K562 (cell line): ENCODE measurements around the gene CELF4. TPM values are rescaled to one million over a fixed set of nuclear protein-coding genes. Genes with fewer than 3 reads are reported as not detected.

ENCODE experiments used
- ATAC-seq: fragments of 200-7000 bp; cut with Tn5 transposase; 3 replicates; pipeline ENCODE4 v1.9.1; 2020; ENCODE audit warnings: moderate library complexity
- BruUV-seq: library from RNA; stranded (reverse); fragments of 400-500 nt; replicated peaks from 2 replicates; lab custom pipeline; 2021; lab: Mats Ljungman, UMichigan
- CTCF ChIA-PET: fragments of 300-600 bp; formaldehyde crosslinking; extraction: SDS; loops from one replicate; lab custom pipeline; 2021; ENCODE audit warnings: low intra/inter-chr PET ratio; lab: Yijun Ruan, JAX
- POLR2A ChIA-PET: fragments of 300-600, 350-650 bp; sonication (Branson Sonifier 250); formaldehyde crosslinking; extraction: SDS; loops from one replicate; lab custom pipeline; 2021; ENCODE audit warnings: antibody characterized with exemption, inconsistent platforms; lab: Yijun Ruan, JAX
- DNase-seq, 4 experiments: peaks; one replicate each; pipeline versions ENCODE4 v3.0.0 to v3.0.0-alpha.2; 2011 to 2018; ENCODE audit warnings: low spot score in 3 of 4, mixed read lengths in 3 of 4; ENCODE audit errors: extremely low read depth in 1 of 4
- FAIRE-seq: peaks from 2 replicates; lab custom pipeline; 2011; peaks lifted over from hg19 to GRCh38; lab: Jason Lieb, UNC
- H2AFZ ChIP-seq: 2 replicates; pipeline ENCODE4 v1.6.0; 2011; ENCODE audit warnings: low read depth, low read length, control low read depth, inconsistent platforms
- H3K27ac ChIP-seq: fragments of 200-600 bp; 3 replicates; pipeline ENCODE4 v1.8.0; 2011; ENCODE audit warnings: low read depth, mild to moderate bottlenecking, control low read depth, inconsistent platforms, low read length, moderate library complexity, mixed read lengths; ENCODE audit errors: extremely low read depth
- H3K27me3 ChIP-seq, 2 experiments: fragments of 300-600 bp in 1 of 2; 2 replicates in 1 of 2; 3 replicates in 1 of 2; pipeline versions ENCODE4 v1.6.0 to v1.8.0; 2011; ENCODE audit warnings: inconsistent platforms in 2 of 2, low read length in 2 of 2, mild to moderate bottlenecking in 1 of 2, mixed read lengths in 1 of 2, moderate library complexity in 1 of 2; ENCODE audit not compliant: control insufficient read depth in 2 of 2, insufficient read depth in 2 of 2
- H3K36me3 ChIP-seq: fragments of 300-600 bp; 3 replicates; pipeline ENCODE4 v1.8.0; 2011; ENCODE audit warnings: mild to moderate bottlenecking, low read length, inconsistent platforms; ENCODE audit not compliant: control insufficient read depth, insufficient read depth
- H3K4me1 ChIP-seq, 2 experiments: fragments of 200-600 bp in 1 of 2; replicated peaks in 1 of 2; 2 replicates in 1 of 2; 3 replicates in 1 of 2; pipeline versions ENCODE4 v1.5.1 to v1.8.0; 2011; ENCODE audit warnings: inconsistent platforms in 2 of 2, low read length in 2 of 2, mild to moderate bottlenecking in 1 of 2, mixed read lengths in 1 of 2, moderate library complexity in 1 of 2; ENCODE audit not compliant: control insufficient read depth in 2 of 2, insufficient read depth in 2 of 2
- H3K4me2 ChIP-seq: 2 replicates; pipeline ENCODE4 v1.6.1; 2011; ENCODE audit warnings: low read length, control low read depth, inconsistent platforms, mixed read lengths; ENCODE audit not compliant: insufficient read depth
- H3K4me3 ChIP-seq: fragments of 200-600 bp; sonication (generic), shearing (Covaris generic); 2 replicates; pipeline ENCODE4 v1.5.1; 2016; ENCODE audit warnings: control low read depth, inconsistent platforms
- H3K79me2 ChIP-seq: fragments of 200-600 bp; 3 replicates; pipeline ENCODE4 v1.8.0; 2011; ENCODE audit warnings: low read length, inconsistent platforms; ENCODE audit not compliant: control insufficient read depth, insufficient read depth
- H3K9ac ChIP-seq, 2 experiments: 2 replicates each; pipeline versions ENCODE4 v1.6.0 to v1.6.1; 2011; ENCODE audit warnings: low read depth in 2 of 2, low read length in 2 of 2, control low read depth in 1 of 2, inconsistent platforms in 1 of 2, mild to moderate bottlenecking in 1 of 2, mixed read lengths in 1 of 2; ENCODE audit not compliant: insufficient read depth in 1 of 2
- H3K9me1 ChIP-seq: one replicate; pipeline ENCODE4 v1.6.0; 2011; ENCODE audit warnings: inconsistent platforms, mild to moderate bottlenecking, low read length, moderate library complexity; ENCODE audit not compliant: control insufficient read depth, insufficient read depth
- H3K9me3 ChIP-seq: replicated peaks from 2 replicates; pipeline ENCODE4 v1.5.1; 2011; ENCODE audit warnings: low read depth, low read length, inconsistent platforms; ENCODE audit not compliant: control insufficient read depth, insufficient read depth
- H4K20me1 ChIP-seq: replicated peaks from 2 replicates; pipeline ENCODE4 v1.6.1; 2011; ENCODE audit warnings: low read length, inconsistent platforms, mixed read lengths; ENCODE audit not compliant: control insufficient read depth, insufficient read depth
- CBFB ChIP-seq: sonication (generic); formaldehyde crosslinking; IDR thresholded peaks from 2 replicates; pipeline ENCODE4 v1.4.0; 2020; ENCODE audit warnings: mild to moderate bottlenecking, missing genetic modification reagents
- ILF3 ChIP-seq: fragments of 450-650 bp; IDR thresholded peaks from 2 replicates; pipeline ENCODE4 v1.6.1; 2018; ENCODE audit warnings: antibody characterized with exemption, mild to moderate bottlenecking, moderate library complexity, borderline replicate concordance
- KDM4B ChIP-seq, 2 experiments: fragments of 450-650 bp in 1 of 2; sonication (generic) in 1 of 2; IDR thresholded peaks; 2 replicates each; pipeline ENCODE4 v1.6.1; 2016 to 2017; ENCODE audit warnings: borderline replicate concordance in 2 of 2, antibody characterized with exemption in 1 of 2, low read depth in 1 of 2, mild to moderate bottlenecking in 1 of 2
- RERE ChIP-seq: sonication (generic); formaldehyde crosslinking; IDR thresholded peaks from 2 replicates; pipeline ENCODE4 v1.8.0; 2023; ENCODE audit warnings: missing genetic modification reagents, mild to moderate bottlenecking, borderline replicate concordance
- TARDBP ChIP-seq: fragments of 450-650 bp; IDR thresholded peaks from 2 replicates; pipeline ENCODE4 v1.6.1; 2016
- ZFP30 ChIP-seq: fragments of 250-450 bp; sonication (Bioruptor Pico); IDR thresholded peaks from 2 replicates; pipeline ENCODE4 v1.8.0; 2022; ENCODE audit warnings: moderate library complexity, mild to moderate bottlenecking, inconsistent platforms, borderline replicate concordance
- ZNF444 ChIP-seq: fragments of 250-450 bp; sonication (Bioruptor Pico); IDR thresholded peaks from 2 replicates; pipeline ENCODE4 v1.4.0; 2020; ENCODE audit warnings: mild to moderate bottlenecking, moderate library complexity
- ZNF449 ChIP-seq: fragments of 250-450 bp; sonication (Bioruptor Pico); IDR thresholded peaks from 2 replicates; pipeline ENCODE4 v1.8.0; 2022; ENCODE audit warnings: moderate library complexity, mild to moderate bottlenecking, inconsistent platforms
- WGBS: fragments of 100-300 bp; shearing (Covaris generic); methylation state at CpG from one replicate; pipeline ENCODE4 v1.1.6; 2016; ENCODE audit warnings: low coverage, mixed read lengths; ENCODE audit not compliant: insufficient coverage; ENCODE audit errors: missing lambda C conversion rate; 5-methylcytosine and 5-hydroxymethylcytosine counted together
- in situ Hi-C: fragments of 300-500 bp; cut with MboI; formaldehyde crosslinking; loops from 4 replicates; pipeline ENCODE4 v1.15.0; 2018; ENCODE audit warnings: inconsistent platforms, mixed read lengths
- intact Hi-C: fragments of 100-400 bp; cut with micrococcal nuclease; formaldehyde crosslinking; loops from 2 replicates; pipeline ENCODE4 v1.14.2; 2022
- polyA plus RNA-seq, 8 experiments: library from polyadenylated mRNA; depleted of rRNA in 4 of 8; stranded (reverse) in 5 of 8; unstranded in 3 of 8; fragments of >200 nt; fragmentation: Nextera tagmentation in 2 of 8; fragmentation: Illumina TruSeq in 1 of 8; extraction: Ambion mirVana in 2 of 8; extraction: Trizol in 1 of 8; gene quantifications; 2 replicates each; pipeline versions ENCODE4 v1.2.1 to v1.2.3, GENCODE V29; 2011 to 2014; ENCODE audit warnings: inconsistent platforms in 1 of 8, missing spikeins in 1 of 8
- total RNA-seq, 7 experiments: library from RNA; depleted of rRNA in 6 of 7; stranded (reverse); fragments of >200 nt in 6 of 7; fragmentation: Illumina TruSeq in 2 of 7; extraction: Trizol in 2 of 7; gene quantifications; 2 replicates each; pipeline versions ENCODE4 v1.2.1 to v1.2.3, GENCODE V29; 2011 to 2021; ENCODE audit warnings: low replicate concordance in 1 of 7

CELF4 gene
- total and polyA plus RNA-seq, 9 of the 15 experiments (the other 6 are each of a cell fraction or from before 2014, with no cell fraction given): 0.04 to 0.24 (median 0.07) TPM; not detected in 3

- H3K36me3 ChIP-seq: no peaks in the 10 kb centered on the region
- in situ Hi-C loops (no loop called here), intact Hi-C loops (no loop called here)
- POLR2A ChIA-PET: interaction anchor here (0.6 to 0.7 kb wide), 3 partner anchors 8 to 355 kb away, joined by 3 to 5 read pairs (median 3); no protein-coding TSS in a partner anchor
- H3K9me1 ChIP-seq: no peaks in the 10 kb centered on the region
- ATAC-seq (no peak), DNase-seq (no peak), FAIRE-seq (no peak)
- peaks cover 0 to 15% of the 10 kb centered on the region in 2 experiments; a peak in 1 of 5 replicates for H3K4me1 ChIP-seq
- BruUV-seq: no TSS peak
- H3K4me2 ChIP-seq: no peak overlapping the region
- no peak overlapping the region for H3K4me3 ChIP-seq
- TF ChIP-seq ZFP30 (no peak), ZNF444 (no peak), ILF3 (no peak), KDM4B (IDR thresholded peaks at IDR 0.05; ENCODE audit: borderline replicate concordance in 2 of 2, low read depth in 1 of 2) (no peak), CBFB (CRISPR knock-in tag) (no peak), ZNF449 (CRISPR knock-in tag) (no peak), RERE (CRISPR knock-in tag) (no peak), TARDBP (no peak)
- CTCF ChIA-PET: no interaction called here
- no peak overlapping the region for H3K9ac ChIP-seq
- no peaks in the 10 kb centered on the region; the same call in 1 of the 2 replicates for H4K20me1 ChIP-seq
- no peaks in the 10 kb centered on the region for H3K9me3 ChIP-seq
- H3K27ac ChIP-seq: no peak overlapping the region
- WGBS: 21% methylated on average over 7 of the region's 7 CpGs
- H2AFZ ChIP-seq: no peak overlapping the region
- peaks cover 0 to 14% of the 10 kb centered on the region in 2 experiments; a peak in 3 of 5 replicates for H3K27me3 ChIP-seq
- H3K79me2 ChIP-seq: no peaks in the 10 kb centered on the region
Observed at GRCh38 chr18:37270666-37271052, 294.9 kb downstream of the CELF4 start.
